Nephron (organoid): ENCODE data around the gene STPG2.
A peak's percentile ranks its signal among the peaks of the same experiment; 100 is the strongest.

Source experiments
- H3K27ac Mint-ChIP-seq, 3 experiments: 2 replicates each; pipeline ENCODE4 v1.8.0; 2020; ENCODE audit warnings: mixed read lengths in 3 of 3, mild to moderate bottlenecking in 2 of 3, moderate library complexity in 1 of 3
- H3K27me3 Mint-ChIP-seq: 2 replicates; pipeline ENCODE4 v1.8.0; 2021; ENCODE audit warnings: low read depth, mild to moderate bottlenecking, moderate library complexity, mixed read lengths
- H3K36me3 Mint-ChIP-seq: 2 replicates; pipeline ENCODE4 v1.8.0; 2020; ENCODE audit warnings: low read depth, mixed read lengths
- H3K4me1 Mint-ChIP-seq: 2 replicates; pipeline ENCODE4 v1.8.0; 2020; ENCODE audit warnings: mixed read lengths
- H3K4me3 Mint-ChIP-seq, 3 experiments: 2 replicates each; pipeline ENCODE4 v1.8.0; 2020; ENCODE audit warnings: mild to moderate bottlenecking in 3 of 3, mixed read lengths in 3 of 3, moderate library complexity in 2 of 3
- H3K9me3 Mint-ChIP-seq: 2 replicates; pipeline ENCODE4 v1.8.0; 2020; ENCODE audit warnings: mixed read lengths
- TF ChIP-seq, protein P1 (sequence below), 3 experiments: fragments of 200-600 bp; sonication (generic); IDR thresholded peaks; one replicate each; pipeline ENCODE4 v1.5.0; 2021; ENCODE audit warnings: antibody characterized with exemption in 3 of 3; ENCODE audit not compliant: unreplicated experiment in 3 of 3

STPG2 gene

DNA sequence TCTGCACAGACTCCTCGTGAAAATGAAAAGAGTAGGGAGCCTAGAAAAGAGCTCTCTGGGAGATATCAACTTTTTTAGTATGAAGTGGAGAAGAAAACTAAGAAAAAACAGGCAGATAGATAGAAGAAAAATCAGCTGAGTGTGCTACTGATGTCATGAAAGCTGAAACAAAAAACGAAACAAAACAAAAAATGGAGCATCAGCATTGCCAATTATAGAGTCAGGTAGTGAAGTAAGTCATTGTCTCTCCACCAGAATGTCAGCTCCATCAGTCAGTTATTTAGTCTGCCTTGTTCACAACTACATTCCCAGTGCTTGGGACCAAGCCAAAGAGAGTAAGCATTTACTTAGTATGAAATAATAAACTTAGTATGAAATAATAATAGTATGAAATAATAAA lies 595.1 kb downstream of the STPG2 start:
- Mint-ChIP-seq H3K27ac (no peak overlapping the region), H3K27me3 (no peaks in the 10 kb centered on the region)

DNA sequence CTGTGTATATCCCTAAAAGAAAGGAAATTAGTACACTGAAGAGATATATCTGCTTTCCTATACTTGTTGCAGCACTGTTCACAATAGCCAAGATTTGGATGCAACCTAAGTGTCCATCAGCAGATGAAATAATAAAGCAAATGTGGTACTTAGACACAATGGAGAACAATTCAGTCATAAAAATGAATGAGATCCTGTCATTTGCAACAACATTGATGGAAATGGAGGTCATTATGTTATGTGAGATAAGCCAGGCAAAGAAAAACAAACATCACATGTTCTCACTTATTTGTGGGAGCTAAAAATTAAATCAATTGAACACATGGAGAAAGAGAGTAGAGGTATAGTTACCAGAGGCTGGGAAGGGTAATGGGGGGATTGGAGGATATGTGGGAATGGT lies 611.9 kb downstream of the STPG2 start:
- H3K36me3 Mint-ChIP-seq = no peaks in the 10 kb centered on the region
- H3K9me3 Mint-ChIP-seq = peaks cover 5% of the 10 kb centered on the region
- no peak overlapping the region for H3K27ac Mint-ChIP-seq
- no peaks in the 10 kb centered on the region for H3K27me3 Mint-ChIP-seq
- TF ChIP-seq, protein P1, sequence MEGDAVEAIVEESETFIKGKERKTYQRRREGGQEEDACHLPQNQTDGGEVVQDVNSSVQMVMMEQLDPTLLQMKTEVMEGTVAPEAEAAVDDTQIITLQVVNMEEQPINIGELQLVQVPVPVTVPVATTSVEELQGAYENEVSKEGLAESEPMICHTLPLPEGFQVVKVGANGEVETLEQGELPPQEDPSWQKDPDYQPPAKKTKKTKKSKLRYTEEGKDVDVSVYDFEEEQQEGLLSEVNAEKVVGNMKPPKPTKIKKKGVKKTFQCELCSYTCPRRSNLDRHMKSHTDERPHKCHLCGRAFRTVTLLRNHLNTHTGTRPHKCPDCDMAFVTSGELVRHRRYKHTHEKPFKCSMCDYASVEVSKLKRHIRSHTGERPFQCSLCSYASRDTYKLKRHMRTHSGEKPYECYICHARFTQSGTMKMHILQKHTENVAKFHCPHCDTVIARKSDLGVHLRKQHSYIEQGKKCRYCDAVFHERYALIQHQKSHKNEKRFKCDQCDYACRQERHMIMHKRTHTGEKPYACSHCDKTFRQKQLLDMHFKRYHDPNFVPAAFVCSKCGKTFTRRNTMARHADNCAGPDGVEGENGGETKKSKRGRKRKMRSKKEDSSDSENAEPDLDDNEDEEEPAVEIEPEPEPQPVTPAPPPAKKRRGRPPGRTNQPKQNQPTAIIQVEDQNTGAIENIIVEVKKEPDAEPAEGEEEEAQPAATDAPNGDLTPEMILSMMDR (IDR thresholded peaks at IDR 0.05; ENCODE audit: unreplicated experiment in 3 of 3) = no peak
- H3K4me1 Mint-ChIP-seq = no peaks in the 10 kb centered on the region
- no peak overlapping the region for H3K4me3 Mint-ChIP-seq

More for the DNA sequence above, 595.1 kb downstream of the STPG2 start:
- no peaks in the 10 kb centered on the region for H3K36me3 Mint-ChIP-seq
- H3K4me1 Mint-ChIP-seq = no peaks in the 10 kb centered on the region
- TF ChIP-seq, protein P1 (IDR thresholded peaks at IDR 0.05; ENCODE audit: unreplicated experiment in 3 of 3) = no peak
- H3K9me3 Mint-ChIP-seq = no peaks in the 10 kb centered on the region
- H3K4me3 Mint-ChIP-seq = no peak overlapping the region

DNA sequence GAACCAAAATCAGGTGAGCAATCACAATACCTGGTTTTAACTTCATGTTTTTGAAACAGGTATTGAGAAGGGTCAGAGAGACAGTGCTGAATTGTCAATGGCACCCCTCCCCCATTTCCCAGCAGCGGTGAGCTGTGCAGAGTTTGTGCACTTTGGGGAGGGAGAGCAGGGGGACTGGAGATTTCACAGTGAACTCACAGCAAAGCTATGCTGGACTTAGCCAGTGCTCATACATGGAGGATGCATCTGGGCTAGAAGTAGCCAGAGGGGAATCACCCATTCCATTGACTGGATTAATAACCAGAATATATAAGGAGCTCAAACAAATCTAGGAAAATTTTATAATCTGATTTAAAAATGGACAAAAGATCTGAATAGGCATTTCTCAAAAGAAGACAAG lies 612.6 kb downstream of the STPG2 start:
- Mint-ChIP-seq H3K4me1 (no peaks in the 10 kb centered on the region), H3K27ac (no peak overlapping the region), H3K4me3 (no peak overlapping the region), H3K36me3 (no peaks in the 10 kb centered on the region), H3K27me3 (no peaks in the 10 kb centered on the region), H3K9me3 (peaks cover 5% of the 10 kb centered on the region)
- TF ChIP-seq, protein P1 (IDR thresholded peaks at IDR 0.05; ENCODE audit: unreplicated experiment in 3 of 3) = no peak

DNA sequence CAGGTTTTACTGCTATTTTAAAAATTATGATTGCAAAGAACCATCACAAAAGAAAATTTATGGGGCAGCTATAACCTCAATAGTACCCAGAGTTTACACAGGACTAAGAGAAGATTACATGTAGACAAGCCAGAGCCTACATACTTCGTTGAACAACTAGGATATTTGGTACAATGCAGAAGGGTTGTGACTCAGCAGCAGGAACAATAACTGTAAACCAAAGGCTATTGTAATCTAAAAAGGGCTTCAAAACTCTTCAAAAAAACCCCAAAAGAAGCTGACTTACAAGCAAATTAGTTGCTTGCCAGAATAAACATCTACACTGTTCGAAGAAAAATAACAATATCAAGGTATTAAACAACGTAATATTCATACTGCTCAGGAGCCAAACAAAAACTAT lies 618.0 kb downstream of the STPG2 start:
- Mint-ChIP-seq H3K27me3 (no peaks in the 10 kb centered on the region), H3K27ac (peak overlapping the region; percentile 53 to 97 (median 72)), H3K4me1 (no peaks in the 10 kb centered on the region), H3K4me3 (no peak overlapping the region), H3K36me3 (no peaks in the 10 kb centered on the region), H3K9me3 (peaks cover 5% of the 10 kb centered on the region)
- TF ChIP-seq, protein P1 (IDR thresholded peaks at IDR 0.05; ENCODE audit: unreplicated experiment in 3 of 3) = no peak

DNA sequence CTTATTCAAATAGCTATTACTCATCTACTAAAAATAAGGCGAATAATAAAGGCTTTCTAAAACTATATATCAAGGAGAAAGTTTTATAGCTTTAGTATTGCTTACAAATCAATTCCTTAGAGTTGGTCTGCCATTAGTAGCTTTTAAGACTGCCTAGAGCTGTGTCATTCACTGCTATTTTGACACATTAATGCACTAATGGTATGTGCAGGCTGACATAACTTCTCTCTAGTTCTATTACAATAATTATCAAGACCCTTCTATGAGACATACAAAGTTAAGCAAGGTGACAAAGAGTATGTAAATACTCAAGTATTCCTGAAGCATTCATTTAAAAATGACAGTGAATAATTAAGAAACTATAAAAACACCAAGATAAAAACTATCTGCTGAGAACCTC lies 625.3 kb downstream of the STPG2 start:
- Mint-ChIP-seq H3K9me3 (no peaks in the 10 kb centered on the region), H3K4me1 (peaks cover 5% of the 10 kb centered on the region), H3K27me3 (no peaks in the 10 kb centered on the region), H3K36me3 (no peaks in the 10 kb centered on the region), H3K27ac (no peak overlapping the region), H3K4me3 (no peak overlapping the region)
- TF ChIP-seq, protein P1 (IDR thresholded peaks at IDR 0.05; ENCODE audit: unreplicated experiment in 3 of 3) = no peak

DNA sequence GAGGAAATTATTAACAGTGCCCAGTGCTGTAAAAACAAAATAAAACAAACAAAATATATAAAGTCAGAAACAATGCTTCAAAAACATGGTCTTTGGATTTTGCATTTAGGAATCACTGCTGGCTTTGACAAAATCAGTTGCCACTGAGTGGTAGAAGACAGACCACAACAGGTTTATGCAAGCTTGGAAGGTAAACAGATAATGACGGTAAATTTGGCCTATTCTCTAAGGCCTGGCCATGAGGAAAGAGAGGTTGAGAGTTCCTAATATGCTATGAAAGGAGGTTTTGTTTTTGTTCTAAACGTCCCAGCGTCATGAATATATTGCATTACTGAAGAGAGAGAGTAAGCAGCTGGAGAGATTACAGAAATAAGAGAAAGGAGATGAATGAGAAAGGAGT lies 629.4 kb downstream of the STPG2 start:
- Mint-ChIP-seq H3K4me3 (no peak overlapping the region), H3K4me1 (peaks cover 5% of the 10 kb centered on the region), H3K36me3 (no peaks in the 10 kb centered on the region), H3K27ac (no peak overlapping the region), H3K9me3 (no peaks in the 10 kb centered on the region), H3K27me3 (no peaks in the 10 kb centered on the region)
- TF ChIP-seq, protein P1 (IDR thresholded peaks at IDR 0.05; ENCODE audit: unreplicated experiment in 3 of 3) = no peak
